HG03159 (cell line): ENCODE data around the gene LZTR1.
"Not testable (repeated sequence)": the region's sequence is repeated elsewhere in the genome, so short reads cannot be mapped to it uniquely, and the experiment has no call there.

Source experiments
- ATAC-seq: cut with Tn5 transposase; IDR thresholded peaks from one replicate; pipeline ENCODE4 v1.9.1; 2021; ENCODE audit warnings: mild to moderate bottlenecking, moderate library complexity; ENCODE audit not compliant: unreplicated experiment

LZTR1 gene

GRCh38 chr22:20981787-20982562 is at the start of gene LZTR1:
LZTR1 (plus strand) TSS chr22:20982297; CDS start chr22:20982372, 75 bp downstream.
- peak; percentile 73 for ATAC-seq

- no peak for ATAC-seq
Observed at GRCh38 chr22:20933910-20934309, 48.2 kb upstream of the LZTR1 start.

- not testable (repeated sequence) for ATAC-seq
Observed at GRCh38 chr22:20935049-20935448, 47.0 kb upstream of the LZTR1 start.

GRCh38 chr22:20935780-20936539 is 46.1 kb upstream of the LZTR1 start:
- not testable (repeated sequence) for ATAC-seq

- no peak for ATAC-seq
Observed at GRCh38 chr22:20937031-20937793, 44.9 kb upstream of the LZTR1 start.

GRCh38 chr22:20937794-20938671 is 44.1 kb upstream of the LZTR1 start:
- no peak for ATAC-seq

- not testable (repeated sequence) for ATAC-seq
Observed at GRCh38 chr22:20939457-20940185, 42.5 kb upstream of the LZTR1 start.

GRCh38 chr22:20940186-20940651 is 41.9 kb upstream of the LZTR1 start:
- no peak for ATAC-seq

- ATAC-seq = no peak
Observed at GRCh38 chr22:20940904-20941385, 41.2 kb upstream of the LZTR1 start.

GRCh38 chr22:20942203-20942902 is 39.7 kb upstream of the LZTR1 start:
- not testable (repeated sequence) for ATAC-seq

- ATAC-seq = no peak
Observed at GRCh38 chr22:20943104-20943933, 38.8 kb upstream of the LZTR1 start.

- ATAC-seq = no peak
Observed at GRCh38 chr22:20944042-20944441, 38.1 kb upstream of the LZTR1 start.

GRCh38 chr22:20945578-20945934 is 36.5 kb upstream of the LZTR1 start:
- ATAC-seq = no peak

- no peak for ATAC-seq
Observed at GRCh38 chr22:20946080-20946986, 35.8 kb upstream of the LZTR1 start.

- ATAC-seq = no peak
Observed at GRCh38 chr22:20946991-20947390, 35.1 kb upstream of the LZTR1 start.

- no peak for ATAC-seq
Observed at GRCh38 chr22:20948450-20948849, 33.6 kb upstream of the LZTR1 start.

- no peak for ATAC-seq
Observed at GRCh38 chr22:20948989-20949388, 33.1 kb upstream of the LZTR1 start.
